Stimulated activated CD8-positive, alpha-beta memory T cell treated with anti-CD3 and anti-CD28 coated beads, Interleukin-15, amount 100 ng/mL, for 4 hours (primary cell): ENCODE data around the gene MAT2B.
"Not testable (repeated sequence)": the region's sequence is repeated elsewhere in the genome, so short reads cannot be mapped to it uniquely, and the experiment has no call there.

ENCODE experiments used
- DNase-seq, 2 donors: peaks; one replicate each; pipeline ENCODE4 v3.0.0-alpha.2; 2020; ENCODE audit warnings: low read depth in 2 of 2

MAT2B gene

DNA sequence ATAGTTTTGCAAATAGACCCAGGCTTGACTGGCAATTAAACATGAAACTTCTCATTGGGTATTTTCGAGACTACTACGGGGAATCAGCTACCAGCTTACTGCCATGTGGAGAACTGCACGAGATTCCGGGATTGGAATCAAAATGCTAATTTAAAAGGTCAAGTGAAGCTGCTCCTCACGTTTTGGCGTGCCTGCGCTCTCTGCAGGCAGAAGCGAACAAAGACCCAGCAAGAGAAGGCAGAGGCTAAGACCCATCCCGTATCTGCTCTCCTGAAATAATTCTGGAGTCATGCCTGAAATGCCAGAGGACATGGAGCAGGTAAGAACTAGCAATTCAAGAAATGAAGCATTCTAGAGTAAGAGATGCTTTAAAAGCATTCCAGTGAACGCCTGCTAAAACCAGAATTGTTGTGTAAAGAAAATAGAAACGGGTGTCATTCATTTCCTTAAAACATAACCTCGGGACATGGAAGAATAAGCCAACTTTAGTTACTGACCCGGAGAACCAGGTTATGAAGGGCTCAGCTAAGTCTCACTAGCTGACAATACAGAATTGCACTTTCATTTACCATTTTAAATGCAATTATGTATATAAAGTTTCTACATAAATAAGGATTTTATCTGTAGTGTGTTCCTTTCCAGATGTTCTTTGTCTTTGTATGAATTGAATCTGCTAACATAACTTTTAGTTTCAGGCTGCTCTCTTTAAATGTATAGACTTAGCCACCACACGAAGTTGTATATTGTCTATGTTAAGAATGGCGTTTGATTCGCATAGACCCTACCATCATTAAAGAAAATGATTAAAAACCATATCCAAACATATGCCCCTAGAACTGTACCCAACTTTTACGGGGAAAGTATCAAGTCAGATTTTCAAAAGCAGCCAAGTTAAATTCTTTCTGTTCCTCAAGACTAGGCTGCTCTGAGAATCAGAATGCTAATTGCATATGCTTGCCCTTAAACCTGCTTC is 2.0 kb upstream of the MAT2B start:
- DNase-seq: no peak

DNA sequence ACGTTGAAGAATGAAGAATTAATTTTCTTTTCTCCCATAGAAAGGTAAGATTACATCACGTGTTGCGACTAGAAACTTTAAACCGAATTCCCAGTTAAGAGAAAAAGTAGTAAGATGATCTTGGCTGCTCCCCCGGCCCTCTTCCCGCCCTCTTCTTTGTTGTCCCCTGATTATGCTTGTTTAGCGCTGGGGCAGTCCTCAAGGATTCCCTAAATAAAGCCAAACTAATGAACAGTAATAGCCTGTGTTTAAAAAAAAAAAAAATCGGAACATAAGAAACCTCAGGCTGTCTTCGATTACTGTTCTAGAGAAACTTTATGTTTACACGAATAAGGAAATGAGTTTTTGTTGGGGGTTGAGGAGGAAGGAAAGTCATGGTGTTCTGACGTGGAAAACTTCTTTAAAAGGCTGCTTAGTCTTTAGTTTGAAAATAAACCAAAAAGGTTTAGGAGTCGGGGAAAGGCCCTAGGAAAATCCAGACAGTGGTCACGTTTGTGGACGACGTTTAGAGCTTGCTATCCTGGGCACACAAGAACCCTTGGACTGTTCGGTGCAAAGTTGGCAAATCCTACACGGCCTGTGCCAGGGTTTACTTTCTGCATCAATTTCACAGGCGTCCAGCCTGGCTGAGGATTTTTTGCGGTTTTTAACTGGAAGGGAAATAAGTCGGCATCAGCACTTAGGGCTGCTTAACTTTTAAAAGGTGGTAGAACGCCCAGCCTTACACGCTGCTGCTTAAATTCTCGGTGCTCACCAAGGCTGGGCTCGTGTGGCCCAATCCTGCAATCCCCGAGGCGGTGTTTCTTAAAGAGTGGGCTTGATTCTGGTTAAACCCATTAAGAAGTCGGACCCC is 1.1 kb upstream of the MAT2B start:
- DNase-seq: no peak

DNA sequence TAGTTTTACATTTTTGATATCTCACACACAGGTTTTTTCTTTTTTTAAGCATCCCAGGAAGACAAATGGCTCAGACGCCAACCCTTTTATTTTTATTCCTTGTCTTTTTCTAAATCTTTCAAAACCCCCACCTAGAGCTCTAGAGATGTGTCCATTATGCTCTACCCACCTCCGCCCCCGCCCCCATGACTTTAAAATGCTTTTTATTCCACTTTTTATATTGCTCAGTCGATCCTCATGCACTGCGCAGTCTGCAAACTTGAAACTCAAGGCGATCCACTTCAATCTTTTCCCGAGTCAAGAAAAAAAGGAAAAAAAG is 411 bp upstream of the MAT2B start:
- no peak for DNase-seq

DNA sequence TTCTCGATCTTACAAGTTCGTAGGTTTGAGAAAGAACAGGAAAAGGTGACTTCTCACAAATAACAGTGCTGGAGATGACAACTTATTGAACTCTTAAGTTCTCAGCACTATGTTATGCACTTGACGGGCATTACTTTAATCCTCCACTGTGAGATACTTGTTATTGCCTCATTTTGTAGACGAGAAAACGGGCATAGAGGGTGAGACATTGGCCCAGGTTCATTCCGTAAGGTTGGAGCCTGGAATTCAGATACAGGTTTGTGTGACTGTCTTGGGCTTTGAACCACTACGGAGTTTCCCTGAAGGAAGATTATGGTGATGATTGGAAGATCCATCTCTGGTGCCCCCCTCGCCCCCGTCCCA is 657 bp downstream of the MAT2B start:
- DNase-seq: no peak

DNA sequence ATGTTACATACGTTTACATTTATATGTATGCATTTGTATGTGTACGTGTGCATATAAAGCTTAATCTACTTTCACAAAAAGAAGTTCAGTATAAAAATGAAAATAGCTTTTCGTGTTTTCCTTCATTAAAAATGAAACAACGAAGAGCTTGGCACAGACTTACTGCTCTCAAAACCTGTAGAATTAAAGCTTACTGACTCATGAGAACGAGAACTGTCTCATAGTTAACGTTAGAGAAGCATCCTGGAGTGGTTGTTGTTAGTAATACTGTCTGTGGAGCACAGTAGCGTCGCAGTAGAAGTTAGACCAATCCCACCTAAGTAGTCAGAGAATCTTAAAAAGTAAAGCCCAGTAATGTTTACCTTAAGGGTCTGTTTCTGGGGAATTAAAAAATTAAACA is 1.3 kb downstream of the MAT2B start:
- no peak for DNase-seq

DNA sequence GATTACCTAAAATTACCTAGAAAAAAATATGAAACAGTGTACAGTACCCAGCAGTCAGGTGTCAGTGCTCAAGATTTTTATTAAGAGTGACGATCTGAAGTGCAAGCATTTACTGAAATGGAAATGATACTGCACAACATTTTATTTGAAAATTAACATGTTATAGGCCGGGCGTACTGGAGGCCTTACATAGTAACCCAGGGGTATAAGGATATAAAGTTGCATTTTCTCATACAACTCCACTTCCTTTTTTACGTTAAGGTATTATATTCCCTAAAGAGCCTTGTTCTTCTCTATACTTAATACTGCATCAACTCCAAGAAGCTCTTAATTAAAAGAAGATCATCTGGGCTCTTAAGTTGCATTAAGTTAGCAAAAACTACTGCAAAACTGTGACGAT is 3.3 kb downstream of the MAT2B start:
- DNase-seq: no peak

DNA sequence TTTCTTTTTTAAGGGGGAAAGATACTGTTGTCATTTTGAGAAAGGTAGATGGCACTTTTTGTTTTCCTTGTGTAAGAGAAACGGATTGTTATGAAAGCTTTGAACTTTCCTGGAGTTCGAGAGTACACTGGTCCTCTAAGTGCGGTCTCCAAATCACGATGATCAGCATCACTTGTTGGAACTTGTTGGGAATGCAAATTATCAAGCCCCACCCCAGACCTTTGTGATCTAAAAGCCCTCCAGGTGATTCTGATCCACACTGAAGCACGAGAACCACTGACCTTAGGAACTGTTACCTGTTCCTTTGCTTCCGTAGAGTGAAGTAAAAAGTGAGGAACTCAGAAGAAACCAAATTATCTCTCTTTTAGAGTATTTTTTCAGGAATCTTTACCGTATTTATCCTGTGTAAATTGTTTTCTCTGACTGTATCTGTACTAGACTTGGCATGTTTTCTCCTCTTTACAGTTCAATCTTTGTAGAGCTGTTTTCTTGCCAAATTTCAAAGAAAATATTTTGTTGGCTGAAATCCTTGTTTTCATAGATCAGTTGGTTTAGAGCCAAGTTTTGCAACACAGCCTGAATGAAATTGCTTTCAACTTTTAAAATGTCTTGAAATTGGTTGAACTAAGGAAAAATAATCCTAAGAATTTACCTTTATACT is 4.0 kb downstream of the MAT2B start:
- no peak for DNase-seq

DNA sequence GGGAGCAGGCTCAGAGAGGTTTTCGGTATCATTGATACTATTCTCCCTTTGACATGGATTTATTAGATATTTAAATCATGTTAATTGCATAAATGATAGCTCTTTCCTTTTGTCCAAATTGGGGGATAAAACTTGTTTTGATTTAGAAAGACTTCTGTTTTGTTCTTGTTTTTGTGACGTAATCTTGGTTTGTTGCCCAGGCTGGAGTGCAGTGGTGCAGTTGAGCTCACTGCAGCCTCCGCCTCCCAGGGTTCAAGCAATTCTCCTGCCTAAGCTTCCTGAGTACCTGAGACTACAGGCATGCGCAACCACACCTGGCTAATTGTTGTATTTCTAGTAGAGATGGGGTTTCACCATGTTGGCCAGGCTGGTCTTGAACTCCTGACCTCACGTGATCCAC is 7.1 kb downstream of the MAT2B start:
- DNase-seq: no peak

DNA sequence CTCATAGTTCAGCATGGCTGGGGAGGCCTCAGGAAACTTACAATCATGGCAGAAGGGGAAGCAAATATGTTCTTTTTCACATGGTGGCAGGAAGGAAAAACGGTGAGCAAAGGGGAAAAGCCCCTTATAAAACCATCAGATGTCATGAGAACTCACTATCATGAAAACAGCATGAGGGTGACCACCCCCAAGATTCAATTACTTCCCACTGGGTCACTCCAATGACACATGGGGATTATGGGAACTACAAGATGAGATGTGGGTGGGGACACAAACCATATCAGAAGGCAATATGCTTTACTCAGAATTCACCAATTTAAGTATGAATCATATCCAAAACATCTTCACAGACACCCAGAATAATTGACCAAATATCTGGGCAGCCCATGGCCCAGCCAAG is 19.7 kb downstream of the MAT2B start:
- DNase-seq: no peak

DNA sequence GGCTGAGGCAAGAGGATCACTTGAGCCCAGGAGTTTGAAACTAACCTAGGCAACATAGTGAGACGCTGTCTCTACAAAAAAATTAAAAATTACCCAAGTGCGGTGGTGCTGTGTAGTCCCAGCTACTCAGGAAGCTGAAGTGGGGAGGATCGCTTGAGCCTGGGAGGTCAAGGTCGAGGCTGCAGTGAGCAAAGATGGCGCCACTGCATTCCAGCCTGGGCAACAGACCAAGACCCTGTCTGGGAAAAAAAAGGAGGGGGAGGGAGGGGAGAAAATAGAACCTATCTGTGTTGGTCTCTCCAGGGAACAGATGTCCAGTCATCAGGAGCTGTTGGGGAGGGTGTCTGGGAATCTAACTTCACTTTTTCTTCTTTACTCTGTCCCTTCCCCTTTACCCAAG is 24.3 kb downstream of the MAT2B start:
- no peak for DNase-seq

DNA sequence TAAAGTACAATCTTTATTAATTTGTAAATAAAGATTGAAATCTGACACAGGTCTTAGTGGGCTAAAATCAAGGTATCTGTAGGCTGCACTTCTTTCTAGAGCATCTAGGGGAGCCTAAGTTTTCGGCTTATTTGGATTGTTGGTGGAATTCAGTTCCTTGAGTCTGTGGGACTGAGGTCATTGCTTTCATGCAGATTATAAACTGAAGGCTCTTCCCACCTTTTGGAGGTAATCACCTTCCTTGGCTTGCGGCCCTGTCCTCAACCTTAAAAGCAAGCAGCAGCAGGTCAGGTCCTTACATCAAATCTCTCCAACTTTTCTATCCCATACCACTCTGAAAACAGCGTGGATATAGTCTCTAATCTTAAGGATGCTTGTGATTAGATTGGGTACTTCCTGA is 25.9 kb downstream of the MAT2B start:
- DNase-seq: no peak

DNA sequence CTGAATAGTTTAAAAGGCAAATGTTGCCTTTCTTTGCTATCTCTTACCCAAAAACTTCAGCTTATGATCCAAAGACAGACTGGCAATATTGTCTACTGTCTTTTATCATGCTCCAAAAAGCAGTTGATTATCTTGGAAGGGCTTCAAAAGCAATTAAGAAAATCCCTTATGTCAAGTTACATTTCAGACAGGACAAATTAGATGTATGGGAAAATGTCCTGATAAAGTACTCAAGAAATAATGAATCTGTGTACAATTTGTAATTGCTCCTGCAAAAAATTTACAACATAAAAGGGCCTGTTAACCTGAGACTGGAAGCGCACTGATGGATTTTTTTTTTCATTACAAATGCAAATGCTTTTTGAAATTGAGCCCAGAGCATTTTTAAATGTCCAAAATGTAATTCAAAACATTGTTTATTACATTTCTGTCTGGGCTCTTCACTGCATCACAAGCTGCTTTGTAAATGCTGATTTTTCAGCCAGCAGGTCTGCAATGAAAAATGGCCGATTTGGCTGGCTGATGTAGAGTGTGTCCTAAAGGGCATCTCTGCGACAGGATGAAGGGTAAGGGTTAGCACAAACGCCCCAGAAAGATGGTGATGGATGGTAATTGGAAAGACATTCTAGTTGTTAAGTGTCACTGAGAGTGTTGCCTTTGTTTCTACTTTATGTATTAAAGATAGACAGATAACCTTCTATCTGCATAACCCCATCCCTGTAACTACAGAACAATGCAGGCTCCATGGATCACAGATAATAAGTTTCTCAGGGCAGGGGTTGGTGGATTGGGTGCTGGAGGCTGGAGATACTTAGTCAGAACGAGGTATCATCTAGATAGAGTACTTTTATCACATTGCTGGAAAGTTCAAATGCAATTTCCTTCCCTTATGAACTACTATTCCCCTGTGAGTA is 27.0 kb downstream of the MAT2B start:
- DNase-seq: no peak

DNA sequence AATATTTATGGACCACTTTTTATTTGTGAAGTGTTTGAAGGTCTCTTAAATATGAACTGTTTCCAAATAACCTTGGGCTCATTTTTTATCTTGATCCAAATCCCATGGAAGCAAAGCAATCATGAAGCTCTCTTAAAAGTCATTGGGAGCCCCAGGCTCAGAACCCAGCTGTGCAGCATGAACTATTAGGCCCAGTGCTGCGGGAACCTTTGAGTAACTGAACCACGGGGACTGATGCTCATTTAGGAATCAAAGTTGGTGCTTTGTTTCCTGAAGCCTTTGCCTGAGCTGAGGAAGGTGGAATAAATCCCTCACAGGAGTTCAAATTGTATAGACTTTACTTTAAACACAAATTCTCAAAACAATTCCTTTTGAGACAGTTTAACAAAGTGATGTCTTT is 27.8 kb downstream of the MAT2B start:
- DNase-seq: no peak

DNA sequence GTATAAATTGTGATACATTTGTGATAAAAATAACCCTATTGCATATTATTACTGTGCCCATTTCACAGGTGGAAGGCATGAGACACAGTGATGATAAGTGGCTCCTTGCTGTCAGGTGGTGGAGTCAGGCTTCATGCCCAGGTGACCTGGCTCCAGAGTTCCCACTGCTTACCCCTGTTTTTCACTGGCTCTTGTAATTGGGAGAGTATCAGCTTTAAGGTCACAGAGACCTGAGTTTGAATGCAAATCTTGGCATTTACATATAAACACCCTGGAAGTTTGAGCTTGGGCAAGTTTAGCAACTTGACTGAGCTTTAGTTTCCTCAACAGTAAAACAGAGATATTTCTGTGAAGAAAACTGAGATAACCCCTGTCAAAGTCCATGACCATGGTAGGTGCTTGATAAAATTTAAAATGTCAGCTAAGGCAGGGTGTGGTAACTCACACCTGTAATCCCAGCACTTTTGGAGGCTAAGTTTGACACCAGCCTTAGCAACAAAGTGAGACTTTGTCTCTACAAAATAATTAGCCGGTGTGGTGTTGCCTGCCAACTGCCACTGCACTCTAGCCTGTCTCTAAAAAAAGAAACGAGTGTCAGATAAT is 29.2 kb downstream of the MAT2B start:
- no peak for DNase-seq

DNA sequence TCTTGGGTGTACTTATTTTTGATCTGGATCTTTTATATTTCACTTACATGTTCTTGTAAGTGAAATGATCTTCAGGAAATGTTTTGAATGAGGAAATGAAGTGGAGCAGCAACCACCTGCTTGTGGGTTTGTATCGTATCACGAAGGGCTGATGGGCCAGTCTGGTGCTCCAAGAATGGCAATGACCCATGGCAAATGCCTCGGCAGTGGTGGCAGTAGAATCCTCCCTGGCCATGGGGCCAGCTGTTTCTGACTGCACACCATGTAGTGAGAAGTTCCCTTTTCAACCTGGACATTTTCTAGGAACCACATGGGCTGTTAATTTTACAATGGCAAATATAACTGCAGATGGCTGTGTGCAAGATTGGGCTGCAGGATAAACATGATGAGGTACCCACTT is 29.9 kb downstream of the MAT2B start:
- no peak for DNase-seq

DNA sequence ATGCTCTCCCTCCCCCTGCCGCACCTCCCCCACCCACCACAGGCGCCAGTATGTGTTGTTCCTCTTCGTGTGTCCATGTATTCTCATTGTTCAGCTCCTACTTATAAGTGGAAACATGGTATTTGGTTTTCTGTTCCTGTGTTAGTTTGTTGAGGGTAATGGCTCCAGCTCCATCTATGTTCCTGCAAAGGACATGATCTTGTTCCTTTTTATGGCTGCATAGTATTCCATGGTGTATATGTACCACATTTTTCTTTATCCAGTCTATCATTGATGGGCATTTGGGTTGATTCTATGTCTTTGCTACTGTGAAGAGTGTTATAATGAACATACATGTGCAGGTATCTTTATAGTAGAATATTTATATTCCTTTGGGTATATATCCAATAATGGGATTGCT is 31.0 kb downstream of the MAT2B start:
- DNase-seq: not testable (repeated sequence)

DNA sequence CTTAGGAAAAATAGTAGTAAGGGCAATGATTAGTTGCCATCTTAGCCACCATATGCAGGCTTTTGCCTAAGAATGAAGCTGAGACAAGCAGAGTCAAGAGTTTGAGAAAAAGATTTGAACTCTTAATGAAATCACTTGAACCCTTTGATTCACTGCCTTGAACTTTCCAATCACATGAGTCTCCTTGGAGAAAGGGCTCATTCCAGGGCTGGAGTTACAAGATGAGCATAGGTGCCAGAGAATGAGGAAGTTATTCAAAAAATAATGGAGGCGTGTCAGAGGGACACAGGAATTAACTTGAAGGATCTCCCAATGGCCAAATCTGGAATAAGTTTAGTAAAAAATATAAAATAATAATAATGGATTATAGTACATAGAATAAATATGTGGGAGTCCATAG is 35.3 kb downstream of the MAT2B start:
- DNase-seq: no peak

DNA sequence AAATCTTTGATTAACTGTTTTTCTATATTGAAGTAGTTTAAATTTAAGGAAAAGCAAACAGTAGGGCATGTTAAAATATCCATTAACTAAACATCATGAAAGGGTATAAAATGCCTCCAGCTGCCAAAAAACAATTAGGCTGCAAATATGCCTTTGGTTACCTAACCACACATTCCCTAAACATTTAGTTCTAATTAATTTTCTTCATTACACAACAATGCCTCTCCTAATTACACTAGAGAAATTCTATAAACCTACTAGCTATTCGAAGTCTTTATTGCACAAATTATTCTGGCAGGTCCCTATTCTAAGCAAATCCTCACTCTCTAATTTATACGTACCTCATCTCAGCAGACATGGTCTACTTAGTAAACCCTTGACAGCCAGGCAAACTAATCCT is 37.4 kb downstream of the MAT2B start:
- no peak for DNase-seq

DNA sequence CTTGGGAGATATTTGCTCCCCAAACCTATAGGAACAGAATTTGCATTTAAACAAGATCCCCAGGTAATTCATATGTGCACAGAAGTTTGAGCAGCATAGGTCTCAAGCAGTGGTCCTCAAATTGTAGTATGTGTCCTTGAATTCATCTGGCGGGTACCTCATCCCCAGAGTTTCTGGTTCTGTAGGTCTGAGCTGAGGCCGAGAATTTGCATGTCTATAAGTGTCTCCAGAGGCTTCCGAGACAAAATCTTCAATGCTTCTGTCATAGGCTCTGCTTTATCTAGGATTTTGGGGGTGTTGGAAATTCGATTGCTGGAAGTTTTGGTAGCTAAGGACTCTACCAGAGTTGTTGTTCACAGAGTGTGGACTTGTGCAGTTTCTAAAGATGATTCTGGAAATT is 38.6 kb downstream of the MAT2B start:
- no peak for DNase-seq

DNA sequence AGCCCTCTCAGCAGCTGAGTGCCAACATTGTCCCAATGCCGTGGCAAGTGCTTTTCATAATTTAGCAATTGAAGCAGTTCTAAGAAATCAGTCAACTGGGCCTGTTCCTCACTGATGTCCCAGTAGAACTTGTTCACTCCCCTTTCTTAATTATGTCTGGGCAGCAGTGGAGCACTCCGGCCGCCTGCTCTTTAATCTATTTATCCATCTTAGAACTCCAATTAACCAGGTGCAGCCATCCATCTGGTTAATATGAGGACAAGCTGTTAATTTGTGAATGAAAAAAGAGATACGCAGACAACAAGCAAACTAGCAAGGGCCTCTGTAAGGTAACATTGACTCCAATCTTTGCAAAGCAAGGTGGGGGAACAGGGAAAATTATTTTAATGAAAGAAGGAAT is 39.4 kb downstream of the MAT2B start:
- no peak for DNase-seq

DNA sequence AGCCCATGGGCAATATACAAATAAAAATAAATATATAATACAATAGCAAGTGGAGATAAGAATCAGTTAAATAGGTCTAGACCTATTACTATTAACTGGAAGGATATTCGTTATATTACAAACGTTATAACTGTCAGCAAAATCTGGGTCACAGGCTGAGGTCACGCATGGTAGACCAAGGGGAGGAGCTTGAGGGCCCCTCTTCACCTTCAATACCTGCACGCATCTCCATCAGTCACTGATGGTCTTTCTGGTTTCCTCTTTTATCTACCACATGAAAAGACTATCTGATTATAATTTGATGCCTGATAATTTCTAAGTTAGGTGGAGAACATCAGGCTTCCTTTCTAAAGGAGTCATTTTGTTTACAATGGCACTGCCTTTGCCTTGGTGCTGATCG is 43.2 kb downstream of the MAT2B start:
- no peak for DNase-seq
